GM12878 (cell line): ENCODE results near the gene SELPLG.

ENCODE experiments used
- ATF7 ChIP-seq: fragments of 450-650 bp; IDR thresholded peaks from 2 replicates; pipeline ENCODE4 v1.6.1; 2016; ENCODE audit warnings: low read depth, mild to moderate bottlenecking
- CTCF ChIP-seq, 3 experiments: IDR thresholded peaks in 2 of 3; conservative IDR thresholded peaks in 1 of 3; 2 replicates each; pipeline ENCODE4 v1.5.1; 2011; ENCODE audit warnings: low read depth in 3 of 3, low read length in 3 of 3, mild to moderate bottlenecking in 3 of 3, control low read depth in 2 of 3, moderate library complexity in 2 of 3, inconsistent platforms in 1 of 3, mixed read lengths in 1 of 3; ENCODE audit not compliant: control insufficient read depth in 2 of 3, insufficient read depth in 1 of 3; ENCODE audit errors: extremely low read depth in 1 of 3
- EP300 ChIP-seq, 2 experiments: fragments of 150-350 bp in 1 of 2; IDR thresholded peaks; 2 replicates each; pipeline ENCODE4 v1.6.1; 2011 to 2012; ENCODE audit warnings: low read depth in 2 of 2, low read length in 2 of 2, borderline replicate concordance in 1 of 2, improper control_type of control experiment in 1 of 2, inconsistent platforms in 1 of 2; ENCODE audit not compliant: control insufficient read depth in 1 of 2
- EZH2 ChIP-seq: IDR thresholded peaks from 2 replicates; pipeline ENCODE4 v1.6.1; 2012; ENCODE audit warnings: low read depth, mild to moderate bottlenecking, control low read depth, inconsistent platforms, low read length, borderline replicate concordance; ENCODE audit not compliant: control insufficient read depth
- GABPA ChIP-seq: IDR thresholded peaks from 2 replicates; pipeline ENCODE4 v1.6.1; 2014; ENCODE audit warnings: antibody characterized with exemption, low read depth, mild to moderate bottlenecking, inconsistent platforms
- MAX ChIP-seq: IDR thresholded peaks from 2 replicates; pipeline ENCODE4 v1.6.1; 2012; ENCODE audit warnings: low read depth, low read length, improper control_type of control experiment
- POLR2A ChIP-seq: IDR thresholded peaks from 2 replicates; pipeline ENCODE4 v1.6.1; 2011; ENCODE audit warnings: low read depth, mild to moderate bottlenecking, low read length
- RCOR1 ChIP-seq: conservative IDR thresholded peaks from 2 replicates; pipeline ENCODE4 v1.6.1; 2012; ENCODE audit warnings: low read depth, low read length, improper control_type of control experiment
- REST ChIP-seq: IDR thresholded peaks from 2 replicates; pipeline ENCODE4 v1.6.1; 2012; ENCODE audit warnings: mild to moderate bottlenecking, low read depth, low read length
- SIN3A ChIP-seq: IDR thresholded peaks from 2 replicates; pipeline ENCODE4 v1.6.1; 2012; ENCODE audit warnings: low read depth, low read length, improper control_type of control experiment
- SMAD1 ChIP-seq: fragments of 450-650 bp; IDR thresholded peaks from 2 replicates; pipeline ENCODE4 v1.6.1; 2018; ENCODE audit warnings: mild to moderate bottlenecking, low read depth; ENCODE audit not compliant: partially characterized antibody
- ZNF622 ChIP-seq: fragments of 450-650 bp; IDR thresholded peaks from 2 replicates; pipeline ENCODE4 v1.6.1; 2017; ENCODE audit warnings: mild to moderate bottlenecking, inconsistent platforms
- TF ChIP-seq, protein P1 (sequence below): IDR thresholded peaks from 2 replicates; pipeline ENCODE4 v1.6.1; 2011; ENCODE audit warnings: borderline replicate concordance, low read depth, mild to moderate bottlenecking, moderate library complexity, low read length; ENCODE audit not compliant: insufficient read depth, poor library complexity, severe bottlenecking
- TF ChIP-seq, protein P2 (sequence below): IDR thresholded peaks from 2 replicates; pipeline ENCODE4 v1.6.1; 2012; ENCODE audit warnings: low read length, inconsistent platforms

DNA sequence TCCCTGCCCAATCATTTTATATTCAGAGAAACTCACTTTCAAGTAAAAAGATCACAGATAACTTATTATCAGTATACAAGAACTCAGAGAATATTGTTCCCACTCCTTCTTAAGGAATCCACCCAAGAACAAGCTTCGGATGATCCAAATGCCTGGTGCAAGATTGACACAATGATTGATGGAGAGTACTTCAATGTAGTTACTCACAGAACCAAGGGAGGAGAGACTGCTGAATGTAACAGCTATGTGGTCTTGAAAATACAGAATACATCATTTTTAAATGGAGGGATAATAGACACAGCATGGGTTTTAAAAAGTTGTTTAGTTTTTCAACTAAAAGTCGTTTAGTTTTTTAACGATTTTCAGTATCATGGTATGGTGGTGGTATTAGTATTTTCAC is 38.4 kb upstream of the SELPLG start:
- TF ChIP-seq CTCF (IDR thresholded peaks at IDR 0.05 in 2 of 3, conservative IDR thresholded peaks at IDR 0.05 in 1 of 3; ENCODE audit: control insufficient read depth in 2 of 3, extremely low read depth in 1 of 3, insufficient read depth in 1 of 3, low read depth in 3 of 3, low read length in 3 of 3), result no peak
- TF ChIP-seq EZH2, result no peak
- TF ChIP-seq, protein P1, sequence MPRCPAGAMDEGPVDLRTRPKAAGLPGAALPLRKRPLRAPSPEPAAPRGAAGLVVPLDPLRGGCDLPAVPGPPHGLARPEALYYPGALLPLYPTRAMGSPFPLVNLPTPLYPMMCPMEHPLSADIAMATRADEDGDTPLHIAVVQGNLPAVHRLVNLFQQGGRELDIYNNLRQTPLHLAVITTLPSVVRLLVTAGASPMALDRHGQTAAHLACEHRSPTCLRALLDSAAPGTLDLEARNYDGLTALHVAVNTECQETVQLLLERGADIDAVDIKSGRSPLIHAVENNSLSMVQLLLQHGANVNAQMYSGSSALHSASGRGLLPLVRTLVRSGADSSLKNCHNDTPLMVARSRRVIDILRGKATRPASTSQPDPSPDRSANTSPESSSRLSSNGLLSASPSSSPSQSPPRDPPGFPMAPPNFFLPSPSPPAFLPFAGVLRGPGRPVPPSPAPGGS, result no peak
- TF ChIP-seq RCOR1, result no peak
- no peak for TF ChIP-seq GABPA
- no peak for TF ChIP-seq EP300 (IDR thresholded peaks at IDR 0.05; ENCODE audit: borderline replicate concordance in 1 of 2, control insufficient read depth in 1 of 2, low read depth in 2 of 2, low read length in 2 of 2)
- no peak for TF ChIP-seq SIN3A
- no peak for TF ChIP-seq ATF7
- no peak for TF ChIP-seq SMAD1
- TF ChIP-seq POLR2A, result no peak
- no peak for TF ChIP-seq MAX
- TF ChIP-seq, protein P2, sequence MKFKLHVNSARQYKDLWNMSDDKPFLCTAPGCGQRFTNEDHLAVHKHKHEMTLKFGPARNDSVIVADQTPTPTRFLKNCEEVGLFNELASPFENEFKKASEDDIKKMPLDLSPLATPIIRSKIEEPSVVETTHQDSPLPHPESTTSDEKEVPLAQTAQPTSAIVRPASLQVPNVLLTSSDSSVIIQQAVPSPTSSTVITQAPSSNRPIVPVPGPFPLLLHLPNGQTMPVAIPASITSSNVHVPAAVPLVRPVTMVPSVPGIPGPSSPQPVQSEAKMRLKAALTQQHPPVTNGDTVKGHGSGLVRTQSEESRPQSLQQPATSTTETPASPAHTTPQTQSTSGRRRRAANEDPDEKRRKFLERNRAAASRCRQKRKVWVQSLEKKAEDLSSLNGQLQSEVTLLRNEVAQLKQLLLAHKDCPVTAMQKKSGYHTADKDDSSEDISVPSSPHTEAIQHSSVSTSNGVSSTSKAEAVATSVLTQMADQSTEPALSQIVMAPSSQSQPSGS, result no peak
- no peak for TF ChIP-seq ZNF622
- TF ChIP-seq REST, result no peak
